H1 (cell line): ENCODE measurements around the gene ARHGEF19. TPM values are rescaled to one million over a fixed set of nuclear protein-coding genes. Genes with fewer than 3 reads are reported as not detected.
A peak's percentile ranks its signal among the peaks of the same experiment; 100 is the strongest.

Experiments
- ASH2L ChIP-seq: fragments of 200-600, 300-600 bp; sonication (generic); IDR thresholded peaks from one replicate; pipeline ENCODE4 v1.7.1; 2017; ENCODE audit warnings: low read length
- CREB1 ChIP-seq: IDR thresholded peaks from 2 replicates; pipeline ENCODE4 v1.6.1; 2012; ENCODE audit warnings: inconsistent platforms
- GABPA ChIP-seq: IDR thresholded peaks from 2 replicates; pipeline ENCODE4 v1.6.1; 2011; ENCODE audit warnings: mild to moderate bottlenecking, low read length, moderate library complexity, borderline replicate concordance; ENCODE audit not compliant: insufficient read depth
- POLR2A ChIP-seq, 2 experiments: IDR thresholded peaks; 1 replicate in 1 of 2; 2 replicates in 1 of 2; pipeline ENCODE4 v1.6.1; 2011; ENCODE audit warnings: low read depth in 2 of 2, low read length in 2 of 2, mild to moderate bottlenecking in 2 of 2; ENCODE audit errors: control extremely low read depth in 1 of 2
- RBBP5 ChIP-seq: IDR thresholded peaks from 2 replicates; pipeline ENCODE4 v1.7.1; 2012; ENCODE audit warnings: low read depth, mild to moderate bottlenecking, inconsistent platforms, low read length, moderate library complexity, borderline replicate concordance
- RNF2 ChIP-seq: fragments of 200-900, 300-1000 bp; sonication (generic); IDR thresholded peaks from 2 replicates; pipeline ENCODE4 v1.7.1; 2016; ENCODE audit warnings: borderline replicate concordance, low read depth, mild to moderate bottlenecking, antibody characterized with exemption, low read length; ENCODE audit not compliant: poor library complexity, severe bottlenecking; ENCODE audit errors: missing control alignments
- SIN3A ChIP-seq, 2 experiments: IDR thresholded peaks in 1 of 2; conservative IDR thresholded peaks in 1 of 2; 2 replicates each; pipeline ENCODE4 v1.6.1; 2011 to 2012; ENCODE audit warnings: low read length in 2 of 2, improper control_type of control experiment in 1 of 2, low read depth in 1 of 2, mild to moderate bottlenecking in 1 of 2
- SP1 ChIP-seq: IDR thresholded peaks from 2 replicates; pipeline ENCODE4 v1.6.1; 2011; ENCODE audit warnings: low read depth, low read length
- TBP ChIP-seq: IDR thresholded peaks from 2 replicates; pipeline ENCODE4 v1.6.1; 2011; ENCODE audit warnings: low read depth, low read length, improper control_type of control experiment
- polyA plus RNA-seq, 7 experiments: library from polyadenylated mRNA; depleted of rRNA in 3 of 7; stranded (reverse) in 5 of 7; unstranded in 2 of 7; fragments of >200 nt in 5 of 7; fragments of 200-250 nt in 2 of 7; gene quantifications; 1 replicate in 5 of 7; 2 replicates in 1 of 7; 4 replicates in 1 of 7; pipeline versions ENCODE4 v1.2.1 to v1.2.3, GENCODE V29; 2011 to 2013; ENCODE audit warnings: missing spikeins in 2 of 7, mixed read lengths in 2 of 7
- total RNA-seq: library from RNA; stranded (reverse); fragmentation: NEBNext Ultra II Directional; extraction: Animal tissue kit (Norgen Biotek cat#: 25700); gene quantifications from 2 replicates; pipeline ENCODE4 v1.2.1, GENCODE V29; 2021
- TF ChIP-seq, protein P1 (sequence below): IDR thresholded peaks from 2 replicates; pipeline ENCODE4 v1.6.1; 2012; ENCODE audit warnings: inconsistent platforms
- TF ChIP-seq, protein P2 (sequence below): IDR thresholded peaks from 2 replicates; pipeline ENCODE4 v1.6.1; 2011; ENCODE audit warnings: low read depth, mild to moderate bottlenecking, low read length; ENCODE audit not compliant: insufficient read depth

Gene ARHGEF19
- total and polyA plus RNA-seq, 2 of the 8 experiments (the other 6 are each of a cell fraction or from before 2014, with no cell fraction given), result 47.5 to 56.4 TPM

DNA sequence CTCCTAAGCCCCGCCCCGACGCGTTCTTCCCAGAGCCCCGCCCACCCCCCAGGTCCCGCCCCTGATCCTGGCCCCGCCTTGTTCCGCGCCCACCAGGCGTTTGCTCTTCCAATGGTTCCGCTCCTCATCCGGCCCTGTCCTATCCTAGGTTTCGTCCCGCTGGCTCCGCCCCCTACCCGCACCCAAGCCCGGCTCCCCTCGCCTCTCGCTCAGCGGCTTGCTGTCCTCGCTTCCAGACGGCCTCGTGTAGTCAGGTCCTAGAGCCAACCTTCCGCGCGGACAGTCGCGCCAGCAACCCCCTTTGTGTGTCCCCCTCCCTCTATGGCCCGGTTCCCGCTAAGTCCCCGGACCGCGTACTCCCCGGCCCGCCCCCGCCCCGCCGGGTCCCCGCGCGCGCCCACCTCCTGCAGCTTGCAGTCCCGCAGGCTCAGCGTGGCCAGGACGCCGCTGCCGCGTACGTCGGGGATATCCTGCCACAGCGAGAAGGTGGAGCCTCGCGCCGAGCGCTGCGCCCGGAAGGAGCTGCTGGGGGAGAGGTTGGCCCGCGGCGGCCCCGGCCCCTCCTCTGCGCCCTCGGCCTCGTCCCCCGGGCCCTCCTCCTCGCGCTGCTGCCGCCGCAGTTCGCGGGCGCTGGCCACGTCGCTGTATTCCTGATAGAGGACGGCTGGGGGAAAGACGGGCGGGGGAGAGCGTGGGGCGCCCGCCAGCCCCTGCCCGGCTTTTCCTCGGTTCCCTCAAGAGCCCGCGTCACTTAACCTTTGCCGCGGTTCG, 5.7 kb downstream of the ARHGEF19 start (continued):
- TF ChIP-seq ASH2L, result peak; percentile 66
- peak; percentile 34; the same call in 1 of the 2 replicates for TF ChIP-seq CREB1
- TF ChIP-seq SP1, result peak; percentile 46; the same call in 1 of the 2 replicates
- TF ChIP-seq GABPA, result peak; percentile 35; the same call in 1 of the 2 replicates
- no peak for TF ChIP-seq RNF2
- TF ChIP-seq, protein P1, sequence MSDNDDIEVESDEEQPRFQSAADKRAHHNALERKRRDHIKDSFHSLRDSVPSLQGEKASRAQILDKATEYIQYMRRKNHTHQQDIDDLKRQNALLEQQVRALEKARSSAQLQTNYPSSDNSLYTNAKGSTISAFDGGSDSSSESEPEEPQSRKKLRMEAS, result peak; percentile 92
- peak in 1 of 2 experiments; percentile 46; a peak in 2 of 4 replicates for TF ChIP-seq SIN3A (conservative IDR thresholded peaks at IDR 0.05 in 1 of 2, IDR thresholded peaks at IDR 0.05 in 1 of 2; ENCODE audit: low read depth in 1 of 2, low read length in 2 of 2)
- TF ChIP-seq TBP, result peak; percentile 55
- peak; percentile 68 to 79; a peak in 2 of 3 replicates for TF ChIP-seq POLR2A (IDR thresholded peaks at IDR 0.05; ENCODE audit: control extremely low read depth in 1 of 2, low read depth in 2 of 2, low read length in 2 of 2)
- peak; percentile 77; the same call in 1 of the 2 replicates for TF ChIP-seq RBBP5
- TF ChIP-seq, protein P2, sequence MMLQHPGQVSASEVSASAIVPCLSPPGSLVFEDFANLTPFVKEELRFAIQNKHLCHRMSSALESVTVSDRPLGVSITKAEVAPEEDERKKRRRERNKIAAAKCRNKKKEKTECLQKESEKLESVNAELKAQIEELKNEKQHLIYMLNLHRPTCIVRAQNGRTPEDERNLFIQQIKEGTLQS, result no peak
- TF ChIP-seq, all 59 proteins: peak for 16
